ENCODE results near the gene ARHGEF28.
A peak's percentile ranks its signal among the peaks of the same experiment; 100 is the strongest.

ARHGEF28 gene

GRCh38 chr5:73624888-73625287 is 1.1 kb upstream of the ARHGEF28 start:
- peaks cover 31% of the 10 kb centered on the region for H3K27me3 ChIP-seq (ENCODE audit: insufficient read depth, insufficient read length)
- DNase-seq (ENCODE audit: low read depth, low spot score) = peak; percentile 23
- H3K9ac ChIP-seq (ENCODE audit: insufficient read length, low read depth) = no peak overlapping the region
- H3K4me3 ChIP-seq (ENCODE audit: insufficient read length, low read depth) = no peak overlapping the region
- H3K9me3 ChIP-seq (ENCODE audit: insufficient read depth, low read length) = no peaks in the 10 kb centered on the region
- TF ChIP-seq ZNF274 (IDR thresholded peaks at IDR 0.05; ENCODE audit: low read depth, low read length) (no peak), YY1 (IDR thresholded peaks at IDR 0.05; ENCODE audit: insufficient read depth, insufficient read length) (no peak), SUZ12 (IDR thresholded peaks at IDR 0.05; ENCODE audit: extremely low read depth, insufficient read depth, insufficient read length) (no peak)
- H3K4me1 ChIP-seq (ENCODE audit: insufficient read depth, insufficient read length) = peaks cover 2% of the 10 kb centered on the region
- no peaks in the 10 kb centered on the region for H3K36me3 ChIP-seq (ENCODE audit: insufficient read depth, insufficient read length, low read length)

- peak overlapping the region; percentile 34 for H3K4me3 ChIP-seq (ENCODE audit: insufficient read length, low read depth)
- H3K4me1 ChIP-seq (ENCODE audit: insufficient read depth, insufficient read length) = peaks cover 2% of the 10 kb centered on the region
- peak overlapping the region; percentile 56 for H3K9ac ChIP-seq (ENCODE audit: insufficient read length, low read depth)
- DNase-seq (ENCODE audit: low read depth, low spot score) = no peak
- TF ChIP-seq ZNF274 (IDR thresholded peaks at IDR 0.05; ENCODE audit: low read depth, low read length) = no peak
- TF ChIP-seq SUZ12 (IDR thresholded peaks at IDR 0.05; ENCODE audit: extremely low read depth, insufficient read depth, insufficient read length) = no peak
- no peak for TF ChIP-seq YY1 (IDR thresholded peaks at IDR 0.05; ENCODE audit: insufficient read depth, insufficient read length)
- peaks cover 31% of the 10 kb centered on the region for H3K27me3 ChIP-seq (ENCODE audit: insufficient read depth, insufficient read length)
- H3K36me3 ChIP-seq (ENCODE audit: insufficient read depth, insufficient read length, low read length) = no peaks in the 10 kb centered on the region
- no peaks in the 10 kb centered on the region for H3K9me3 ChIP-seq (ENCODE audit: insufficient read depth, low read length)
Observed at GRCh38 chr5:73625372-73625943, 538 bp upstream of the ARHGEF28 start.

GRCh38 chr5:73626814-73627313 is 868 bp downstream of the ARHGEF28 start:
- TF ChIP-seq YY1 (IDR thresholded peaks at IDR 0.05; ENCODE audit: insufficient read depth, insufficient read length) (no peak), ZNF274 (IDR thresholded peaks at IDR 0.05; ENCODE audit: low read depth, low read length) (no peak), SUZ12 (IDR thresholded peaks at IDR 0.05; ENCODE audit: extremely low read depth, insufficient read depth, insufficient read length) (no peak)
- peaks cover 2% of the 10 kb centered on the region for H3K4me1 ChIP-seq (ENCODE audit: insufficient read depth, insufficient read length)
- H3K27me3 ChIP-seq (ENCODE audit: insufficient read depth, insufficient read length) = peaks cover 31% of the 10 kb centered on the region
- H3K36me3 ChIP-seq (ENCODE audit: insufficient read depth, insufficient read length, low read length) = no peaks in the 10 kb centered on the region
- no peaks in the 10 kb centered on the region for H3K9me3 ChIP-seq (ENCODE audit: insufficient read depth, low read length)
- no peak for DNase-seq (ENCODE audit: low read depth, low spot score)
- peak overlapping the region; percentile 77 for H3K9ac ChIP-seq (ENCODE audit: insufficient read length, low read depth)
- peak overlapping the region; percentile 59 for H3K4me3 ChIP-seq (ENCODE audit: insufficient read length, low read depth)

GRCh38 chr5:73629456-73629855 is 3.5 kb downstream of the ARHGEF28 start:
- Histone ChIP-seq H3K9me3 (ENCODE audit: insufficient read depth, low read length) (no peaks in the 10 kb centered on the region), H3K4me1 (ENCODE audit: insufficient read depth, insufficient read length) (peaks cover 2% of the 10 kb centered on the region), H3K36me3 (ENCODE audit: insufficient read depth, insufficient read length, low read length) (no peaks in the 10 kb centered on the region), H3K4me3 (ENCODE audit: insufficient read length, low read depth) (no peak overlapping the region), H3K27me3 (ENCODE audit: insufficient read depth, insufficient read length) (peaks cover 31% of the 10 kb centered on the region), H3K9ac (ENCODE audit: insufficient read length, low read depth) (no peak overlapping the region)
- no peak for TF ChIP-seq SUZ12 (IDR thresholded peaks at IDR 0.05; ENCODE audit: extremely low read depth, insufficient read depth, insufficient read length)
- TF ChIP-seq YY1 (IDR thresholded peaks at IDR 0.05; ENCODE audit: insufficient read depth, insufficient read length) = no peak
- TF ChIP-seq ZNF274 (IDR thresholded peaks at IDR 0.05; ENCODE audit: low read depth, low read length) = no peak
- DNase-seq (ENCODE audit: low read depth, low spot score) = no peak

- Histone ChIP-seq H3K9ac (ENCODE audit: insufficient read length, low read depth) (no peak overlapping the region), H3K4me3 (ENCODE audit: insufficient read length, low read depth) (no peak overlapping the region), H3K9me3 (ENCODE audit: insufficient read depth, low read length) (no peaks in the 10 kb centered on the region), H3K27me3 (ENCODE audit: insufficient read depth, insufficient read length) (peaks cover 28% of the 10 kb centered on the region), H3K36me3 (ENCODE audit: insufficient read depth, insufficient read length, low read length) (no peaks in the 10 kb centered on the region), H3K4me1 (ENCODE audit: insufficient read depth, insufficient read length) (peaks cover 2% of the 10 kb centered on the region)
- no peak for DNase-seq (ENCODE audit: low read depth, low spot score)
- TF ChIP-seq ZNF274 (IDR thresholded peaks at IDR 0.05; ENCODE audit: low read depth, low read length) (no peak), SUZ12 (IDR thresholded peaks at IDR 0.05; ENCODE audit: extremely low read depth, insufficient read depth, insufficient read length) (no peak)
Observed at GRCh38 chr5:73630765-73631164, 4.8 kb downstream of the ARHGEF28 start.

GRCh38 chr5:73631500-73631899 is 5.5 kb downstream of the ARHGEF28 start:
- Histone ChIP-seq H3K27me3 (ENCODE audit: insufficient read depth, insufficient read length) (peaks cover 24% of the 10 kb centered on the region), H3K9ac (ENCODE audit: insufficient read length, low read depth) (no peak overlapping the region), H3K36me3 (ENCODE audit: insufficient read depth, insufficient read length, low read length) (no peaks in the 10 kb centered on the region), H3K9me3 (ENCODE audit: insufficient read depth, low read length) (no peaks in the 10 kb centered on the region), H3K4me3 (ENCODE audit: insufficient read length, low read depth) (no peak overlapping the region), H3K4me1 (ENCODE audit: insufficient read depth, insufficient read length) (peaks cover 2% of the 10 kb centered on the region)
- TF ChIP-seq YY1 (IDR thresholded peaks at IDR 0.05; ENCODE audit: insufficient read depth, insufficient read length) = no peak
- no peak for TF ChIP-seq SUZ12 (IDR thresholded peaks at IDR 0.05; ENCODE audit: extremely low read depth, insufficient read depth, insufficient read length)
- no peak for TF ChIP-seq ZNF274 (IDR thresholded peaks at IDR 0.05; ENCODE audit: low read depth, low read length)
- DNase-seq (ENCODE audit: low read depth, low spot score) = no peak

GRCh38 chr5:73633060-73633459 is 7.1 kb downstream of the ARHGEF28 start:
- Histone ChIP-seq H3K4me1 (ENCODE audit: insufficient read depth, insufficient read length) (no peaks in the 10 kb centered on the region), H3K27me3 (ENCODE audit: insufficient read depth, insufficient read length) (peaks cover 8% of the 10 kb centered on the region), H3K9ac (ENCODE audit: insufficient read length, low read depth) (no peak overlapping the region), H3K4me3 (ENCODE audit: insufficient read length, low read depth) (no peak overlapping the region), H3K9me3 (ENCODE audit: insufficient read depth, low read length) (no peaks in the 10 kb centered on the region), H3K36me3 (ENCODE audit: insufficient read depth, insufficient read length, low read length) (no peaks in the 10 kb centered on the region)
- no peak for TF ChIP-seq ZNF274 (IDR thresholded peaks at IDR 0.05; ENCODE audit: low read depth, low read length)
- no peak for DNase-seq (ENCODE audit: low read depth, low spot score)
